Suprapubic skin (tissue), 4 donors: Measurements from ENCODE around the gene ZNF689. TPM values are rescaled to one million over a fixed set of nuclear protein-coding genes. Genes with fewer than 3 reads are reported as not detected.

Source experiments
- DNase-seq, 2 donors: peaks; one replicate each; pipeline ENCODE4 v3.0.0-alpha.2; 2019; ENCODE audit warnings: low spot score in 2 of 2
- H3K27ac ChIP-seq: fragments of 200-600 bp; sonication (generic); one replicate; pipeline ENCODE4 v1.5.1; 2019
- H3K27me3 ChIP-seq: fragments of 200-600 bp; sonication (generic); one replicate; pipeline ENCODE4 v1.5.1; 2019
- H3K36me3 ChIP-seq: fragments of 200-600 bp; sonication (generic); one replicate; pipeline ENCODE4 v1.5.1; 2019
- H3K4me1 ChIP-seq: fragments of 200-600 bp; sonication (generic); one replicate; pipeline ENCODE4 v1.5.1; 2019
- H3K4me3 ChIP-seq: fragments of 200-600 bp; sonication (generic); one replicate; pipeline ENCODE4 v1.5.1; 2019; ENCODE audit warnings: mild to moderate bottlenecking
- H3K9me3 ChIP-seq: fragments of 200-600 bp; sonication (generic); one replicate; pipeline ENCODE4 v1.5.1; 2019
- CTCF ChIP-seq, 2 donors: fragments of 200-600 bp in 1 of 2; fragments of 450-650 bp in 1 of 2; sonication (generic) in 1 of 2; IDR thresholded peaks; one replicate each; pipeline ENCODE4 v1.5.1; 2016 to 2019; ENCODE audit warnings: antibody characterized with exemption in 2 of 2, mild to moderate bottlenecking in 1 of 2, moderate library complexity in 1 of 2
- EP300 ChIP-seq: sonication (generic); formaldehyde crosslinking; IDR thresholded peaks from one replicate; pipeline ENCODE4 v1.6.1; 2017; ENCODE audit warnings: antibody characterized with exemption
- POLR2A ChIP-seq, 2 donors: fragments of 450-650 bp; IDR thresholded peaks; one replicate each; pipeline ENCODE4 v1.6.1; 2017; ENCODE audit warnings: antibody characterized with exemption in 2 of 2, mild to moderate bottlenecking in 2 of 2, moderate library complexity in 2 of 2
- POLR2AphosphoS5 ChIP-seq, 3 donors: sonication (generic); formaldehyde crosslinking; IDR thresholded peaks; one replicate each; pipeline ENCODE4 v1.6.1; 2017; ENCODE audit warnings: antibody characterized with exemption in 3 of 3
- WGBS: methylation state at CpG from one replicate; pipeline ENCODE4 v1.1.5; 2018; 5-methylcytosine and 5-hydroxymethylcytosine counted together
- total RNA-seq, 4 donors: library from RNA; depleted of rRNA; stranded (reverse); fragments of >200 nt; gene quantifications; one replicate each; pipeline ENCODE4 v1.1.0, GENCODE V29; 2016

ZNF689 gene
- 10 to 100 TPM in 1 of 4 donors, 1 to 10 TPM in 3; 5.3 to 11.2 (median 6.0) TPM for total RNA-seq

GRCh38 chr16:30609926-30610839 lies at the start of gene ZNF689:
Gene ZNF689 (minus strand): TSS chr16:30610389. CDS start chr16:30610041, 348 bp downstream.
- no peak for TF ChIP-seq EP300
- TF ChIP-seq POLR2A (IDR thresholded peaks at IDR 0.05) = peak in 1 of 2 donors; percentile 59
- peak in 2 of 3 donors; percentile 11 to 72 for TF ChIP-seq POLR2AphosphoS5 (IDR thresholded peaks at IDR 0.05)
- TF ChIP-seq CTCF (IDR thresholded peaks at IDR 0.05) = no peak
- Histone ChIP-seq H3K27ac (peak within 1 kb of the TSS; percentile 96), H3K27me3 (no peaks in the 10 kb centered on the region), H3K9me3 (no peaks in the 10 kb centered on the region), H3K4me3 (peak within 1 kb of the TSS; percentile 98), H3K4me1 (peaks cover 22% of the 10 kb centered on the region), H3K36me3 (peaks cover 18% of the 10 kb centered on the region)
- under 1% methylated on average over 30 of the region's 63 CpGs for WGBS
- DNase-seq = peak; percentile 97 to 98

- 1% methylated on average over 23 of the region's 64 CpGs for WGBS
Measured at GRCh38 chr16:30658731-30659506, 48.7 kb upstream of the ZNF689 start.

GRCh38 chr16:30657866-30658730 lies 47.9 kb upstream of the ZNF689 start, which contains the start of gene FBRS:
Gene FBRS (plus strand): TSS chr16:30658431. CDS start chr16:30659519, 1,088 bp downstream.
- DNase-seq = peak; percentile 100
- H3K27ac ChIP-seq = peak within 1 kb of the TSS; percentile 97
- TF ChIP-seq EP300 (no peak), POLR2A (IDR thresholded peaks at IDR 0.05) (peak; percentile 13 to 92), POLR2AphosphoS5 (IDR thresholded peaks at IDR 0.05) (peak; percentile 53 to 90 (median 75)), CTCF (IDR thresholded peaks at IDR 0.05) (peak in 1 of 2 donors; percentile 84)
- no peaks in the 10 kb centered on the region for H3K9me3 ChIP-seq
- WGBS = under 1% methylated on average over 23 of the region's 86 CpGs
- H3K4me1 ChIP-seq = peaks cover 46% of the 10 kb centered on the region
- H3K36me3 ChIP-seq = peaks cover 53% of the 10 kb centered on the region
- no peaks in the 10 kb centered on the region for H3K27me3 ChIP-seq
- H3K4me3 ChIP-seq = peak within 1 kb of the TSS; percentile 65

More at GRCh38 chr16:30658731-30659506, 48.7 kb upstream of the ZNF689 start:
- peak overlapping the region; percentile 97 for H3K27ac ChIP-seq
- peak; percentile 89 to 91 for DNase-seq
- peaks cover 54% of the 10 kb centered on the region for H3K4me1 ChIP-seq
- peak overlapping the region; percentile 65 for H3K4me3 ChIP-seq
- no peak for TF ChIP-seq EP300
- TF ChIP-seq POLR2A (IDR thresholded peaks at IDR 0.05) = peak in 1 of 2 donors; percentile 10
- peak; percentile 2 to 10 for TF ChIP-seq CTCF (IDR thresholded peaks at IDR 0.05)
- peak in 1 of 3 donors; percentile 12 for TF ChIP-seq POLR2AphosphoS5 (IDR thresholded peaks at IDR 0.05)
- H3K27me3 ChIP-seq = no peaks in the 10 kb centered on the region
- H3K9me3 ChIP-seq = no peaks in the 10 kb centered on the region
- H3K36me3 ChIP-seq = peaks cover 53% of the 10 kb centered on the region

- TF ChIP-seq CTCF (IDR thresholded peaks at IDR 0.05) (no peak), EP300 (no peak), POLR2AphosphoS5 (IDR thresholded peaks at IDR 0.05) (no peak), POLR2A (IDR thresholded peaks at IDR 0.05) (no peak)
- Histone ChIP-seq H3K27me3 (no peaks in the 10 kb centered on the region), H3K4me1 (peaks cover 41% of the 10 kb centered on the region), H3K4me3 (peak overlapping the region; percentile 65), H3K27ac (peak overlapping the region; percentile 97), H3K9me3 (no peaks in the 10 kb centered on the region), H3K36me3 (peaks cover 49% of the 10 kb centered on the region)
- 49% methylated on average over 19 of the region's 32 CpGs for WGBS
- no peak for DNase-seq
Measured at GRCh38 chr16:30656974-30657865, 47.0 kb upstream of the ZNF689 start.
